ENCODE data around the gene PIP5K1B. TPM values are rescaled to one million over a fixed set of nuclear protein-coding genes. Genes with fewer than 3 reads are reported as not detected.

Gene PIP5K1B
- total and polyA plus RNA-seq, 4 donors, result 0.09 to 30.9 (median 0.29) TPM

GRCh38 chr9:68941780-68942459 lies 236.9 kb downstream of the PIP5K1B start:
- no peak overlapping the region for H3K27ac ChIP-seq (ENCODE audit: low read depth in 1 of 2, low read length in 2 of 2)
- no peaks in the 10 kb centered on the region for H3K36me3 ChIP-seq (ENCODE audit: control insufficient read depth in 4 of 4, insufficient read depth in 3 of 4, low read depth in 1 of 4, low read length in 3 of 4)
- no peaks in the 10 kb centered on the region for H3K4me1 ChIP-seq (ENCODE audit: control insufficient read depth in 4 of 4, insufficient read depth in 4 of 4, low read length in 3 of 4)
- peaks cover 0 to 5% (median 0%) of the 10 kb centered on the region in 4 donors for H3K27me3 ChIP-seq (ENCODE audit: control insufficient read depth in 4 of 4, insufficient read depth in 4 of 4, low read length in 3 of 4)
- no peaks in the 10 kb centered on the region for H3K9me3 ChIP-seq (ENCODE audit: control insufficient read depth in 4 of 4, low read length in 3 of 4)
- no peak for DNase-seq (ENCODE audit: low spot score)
- no peak overlapping the region for H3K9ac ChIP-seq (ENCODE audit: low read depth in 1 of 2, low read length in 2 of 2)
- TF ChIP-seq FOXA1 (IDR thresholded peaks at IDR 0.05) (no peak), NR2F2 (IDR thresholded peaks at IDR 0.05) (no peak), TAF1 (conservative IDR thresholded peaks at IDR 0.05) (no peak), JUND (IDR thresholded peaks at IDR 0.05) (no peak), RXRA (IDR thresholded peaks at IDR 0.05) (no peak), MAX (IDR thresholded peaks at IDR 0.05) (no peak), REST (IDR thresholded peaks at IDR 0.05) (no peak), ZBTB33 (IDR thresholded peaks at IDR 0.05) (no peak), GABPA (IDR thresholded peaks at IDR 0.05 in 1 of 2, conservative IDR thresholded peaks at IDR 0.05 in 1 of 2) (no peak), ATF3 (IDR thresholded peaks at IDR 0.05) (no peak), HNF4G (IDR thresholded peaks at IDR 0.05) (no peak), CTCF (IDR thresholded peaks at IDR 0.05; ENCODE audit: low read depth, low read length, missing input control) (no peak), EGR1 (IDR thresholded peaks at IDR 0.05; ENCODE audit: low read depth in 2 of 2) (no peak), RAD21 (IDR thresholded peaks at IDR 0.05) (no peak), YY1 (IDR thresholded peaks at IDR 0.05) (no peak), SP1 (IDR thresholded peaks at IDR 0.05) (no peak)
- WGBS, result 83% methylated on average over 7 of the region's 7 CpGs
- H3K4me3 ChIP-seq (ENCODE audit: low read depth in 1 of 3, low read length in 3 of 3), result no peak overlapping the region
